Activated CD4-positive, alpha-beta T cell treated with anti-CD3 and anti-CD28 coated beads, Interleukin-2, amount 50 U/mL, for 16 hours (primary cell): ENCODE results near the gene CLASP1.
"Not testable (repeated sequence)": the region's sequence is repeated elsewhere in the genome, so short reads cannot be mapped to it uniquely, and the experiment has no call there.

Experiments
- DNase-seq: peaks from one replicate; pipeline ENCODE4 v3.0.0-alpha.2; 2020

Gene CLASP1

DNA sequence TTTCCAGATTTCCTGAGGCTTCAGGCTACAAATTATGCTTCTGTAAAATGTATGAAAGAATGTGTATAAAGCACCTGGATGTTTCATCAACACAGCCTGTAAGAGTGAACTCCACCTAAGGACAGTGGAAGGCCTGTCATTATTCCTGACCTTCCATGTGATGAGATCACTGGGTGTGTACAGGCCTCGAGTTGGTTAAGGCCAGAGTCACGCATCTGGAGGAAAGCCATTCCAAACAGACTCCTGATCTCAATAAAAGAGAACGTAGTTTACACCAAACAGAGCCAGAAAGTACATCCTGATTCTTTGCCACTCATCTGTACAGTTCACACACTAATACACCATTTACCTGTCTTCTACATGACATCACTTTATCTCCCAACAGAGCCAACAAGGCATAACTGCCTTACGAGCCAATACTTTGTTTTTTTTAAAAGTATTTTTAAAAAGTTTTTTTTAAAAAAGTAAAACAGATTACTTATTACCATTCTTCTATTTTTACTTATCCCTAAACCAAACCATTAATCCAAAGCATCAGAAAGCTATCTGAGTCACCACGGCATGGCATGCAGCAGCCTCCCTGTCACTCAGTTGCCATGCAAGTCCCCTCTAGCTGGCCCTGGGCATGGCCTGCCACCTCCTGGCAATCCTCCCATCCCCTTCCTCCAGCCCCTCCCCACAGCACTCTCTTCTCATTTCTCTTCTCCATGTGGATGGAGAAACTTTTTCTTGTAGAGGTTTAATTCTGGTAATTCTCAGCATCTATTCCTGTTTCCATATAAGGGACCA lies 285.4 kb downstream of the CLASP1 start:
- no peak for DNase-seq

DNA sequence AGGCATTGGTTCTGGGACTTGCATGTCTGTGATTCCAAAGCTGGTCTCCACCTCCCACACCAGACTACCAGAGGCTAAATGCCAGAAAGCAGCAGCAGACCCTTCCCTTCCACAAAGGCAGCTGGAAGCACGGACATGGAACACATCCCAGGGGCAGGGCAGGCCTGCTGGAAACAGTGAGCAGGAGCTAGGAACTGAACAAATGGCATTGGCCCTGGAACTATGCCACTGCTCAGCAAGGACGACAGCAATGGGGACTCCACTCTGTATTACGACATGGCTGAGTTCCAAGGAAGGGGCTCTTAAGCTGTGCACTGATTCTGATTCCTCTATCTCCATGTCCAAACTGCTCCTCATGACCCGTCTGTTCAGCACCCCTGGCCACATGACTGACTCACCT lies 286.5 kb downstream of the CLASP1 start:
- no peak for DNase-seq

DNA sequence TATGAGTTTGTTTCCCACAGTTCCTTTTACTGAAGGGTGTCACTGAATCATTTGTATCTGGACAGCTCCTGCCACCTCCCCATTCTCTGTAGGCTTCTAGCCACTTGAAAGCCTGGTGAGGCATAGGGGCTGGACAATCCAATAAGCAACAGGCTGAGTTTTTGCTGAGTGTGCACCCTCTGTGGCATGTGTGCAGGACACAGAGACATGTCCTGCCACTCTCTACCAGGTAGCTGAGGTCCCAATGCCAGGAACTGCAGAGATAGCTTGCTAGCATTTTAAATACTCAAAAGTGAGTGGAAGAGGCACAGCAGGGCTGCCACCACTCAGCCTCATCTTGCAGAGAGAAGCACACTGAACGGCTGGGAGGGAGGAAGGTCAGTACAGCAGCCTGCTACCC lies 287.0 kb downstream of the CLASP1 start:
- DNase-seq, result no peak

DNA sequence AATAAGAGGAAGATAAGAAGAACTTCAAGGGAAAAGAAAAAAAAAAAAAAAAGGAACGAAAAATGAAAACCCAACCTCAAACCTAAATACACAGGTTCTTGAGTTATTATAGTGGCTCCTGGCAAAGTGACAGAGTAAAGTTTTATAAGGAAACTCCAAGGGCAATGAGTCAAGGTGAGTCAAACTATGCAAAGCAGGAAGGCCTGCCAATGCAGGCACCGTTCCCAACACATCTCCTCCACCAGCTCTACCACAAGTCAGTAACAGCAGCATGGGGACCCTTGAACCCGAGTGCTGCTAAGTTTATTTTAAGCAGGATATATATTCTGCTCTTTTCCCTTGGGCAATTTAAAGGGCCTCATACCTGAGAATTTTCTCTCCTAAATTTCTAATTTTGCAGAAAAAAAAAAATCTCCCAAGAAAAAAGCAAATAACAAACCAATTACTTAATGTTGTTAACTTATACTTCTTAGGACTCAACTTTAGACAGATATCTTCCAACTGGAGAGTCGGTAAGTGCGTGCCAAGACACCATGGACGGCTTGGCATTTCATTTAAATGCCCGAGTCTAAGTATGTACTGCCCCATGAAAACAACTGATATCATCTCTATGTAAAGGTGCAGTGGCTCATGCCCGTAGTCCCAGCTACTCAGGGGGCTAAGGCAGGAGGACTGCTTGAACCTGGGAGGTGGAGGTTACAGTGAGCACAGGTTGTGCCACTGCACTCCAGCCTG lies 288.5 kb downstream of the CLASP1 start:
- DNase-seq, result no peak

DNA sequence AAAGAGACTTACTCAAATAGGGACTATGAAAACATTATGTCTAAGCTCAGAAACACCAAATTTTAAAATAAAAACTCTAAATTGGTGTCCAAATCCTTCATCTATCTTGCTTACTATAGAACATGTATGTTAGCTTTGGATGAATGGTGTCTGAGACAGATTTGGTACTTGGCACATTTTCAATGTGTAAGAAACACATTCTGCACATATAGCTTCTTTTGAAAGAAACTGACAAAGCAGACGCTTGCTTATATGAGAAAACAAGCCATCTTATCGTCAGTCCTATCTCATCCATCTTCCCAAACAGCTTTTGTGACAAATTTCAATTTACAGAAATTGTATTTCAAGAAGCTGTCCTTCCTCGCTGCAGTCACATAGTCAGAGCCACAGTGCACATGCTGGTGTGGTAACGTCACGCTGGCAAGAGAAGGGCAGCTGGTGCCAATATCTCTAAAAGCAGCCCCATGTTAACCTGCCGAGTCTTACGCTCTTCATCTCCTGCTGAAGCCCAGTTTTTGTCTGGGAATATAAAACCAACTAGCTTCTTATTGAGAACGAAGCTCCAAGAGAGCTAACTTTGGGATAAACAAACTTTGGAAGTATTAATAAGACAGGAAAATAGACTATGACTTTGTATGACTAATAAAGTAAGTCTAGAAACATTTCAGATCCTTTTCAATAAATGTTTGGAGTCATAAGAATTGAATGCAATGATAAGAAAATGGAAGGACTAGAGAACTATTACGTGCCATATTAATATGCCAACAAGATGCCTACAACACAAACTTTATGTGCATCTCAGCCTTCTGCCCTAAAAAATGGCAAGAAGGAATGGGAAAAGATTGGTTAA lies 289.3 kb downstream of the CLASP1 start:
- DNase-seq, result no peak

DNA sequence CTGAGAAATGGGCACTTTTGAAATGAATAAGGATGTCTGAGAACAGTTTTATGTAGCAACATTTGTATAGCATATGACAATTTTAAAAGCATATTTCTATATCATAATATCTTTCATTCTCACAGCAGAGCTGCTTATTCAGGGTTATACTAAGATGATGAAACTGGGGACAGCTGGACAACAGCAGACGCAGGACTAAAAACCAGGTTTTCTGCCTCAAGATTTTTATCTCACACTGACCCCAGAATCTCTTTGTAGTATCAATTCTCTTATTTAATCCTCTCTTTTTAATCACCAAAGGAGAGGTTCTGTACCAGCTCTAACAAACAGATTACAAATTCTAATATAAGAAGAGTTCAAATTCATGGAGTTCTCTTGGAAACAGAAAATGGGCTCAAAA lies 290.1 kb downstream of the CLASP1 start:
- no peak for DNase-seq

DNA sequence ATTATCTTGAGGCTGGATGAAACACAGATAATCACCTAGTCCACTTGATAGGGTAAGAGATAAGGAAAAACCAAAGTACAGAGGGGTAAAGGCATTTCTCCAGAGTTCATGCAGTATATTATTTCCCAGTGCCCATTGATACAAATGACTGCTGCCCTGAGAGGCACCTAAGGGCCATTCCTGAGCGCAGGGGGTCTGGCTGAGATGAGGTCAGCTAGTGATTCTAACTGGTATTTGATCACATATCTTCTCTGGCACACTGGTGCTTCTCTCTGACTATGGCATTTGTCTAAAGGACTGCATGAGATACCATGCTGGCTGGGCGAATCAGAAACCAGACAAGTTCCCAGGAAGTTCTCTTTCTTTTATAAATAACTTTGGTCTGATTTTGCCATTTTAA lies 291.0 kb downstream of the CLASP1 start:
- DNase-seq, result no peak

DNA sequence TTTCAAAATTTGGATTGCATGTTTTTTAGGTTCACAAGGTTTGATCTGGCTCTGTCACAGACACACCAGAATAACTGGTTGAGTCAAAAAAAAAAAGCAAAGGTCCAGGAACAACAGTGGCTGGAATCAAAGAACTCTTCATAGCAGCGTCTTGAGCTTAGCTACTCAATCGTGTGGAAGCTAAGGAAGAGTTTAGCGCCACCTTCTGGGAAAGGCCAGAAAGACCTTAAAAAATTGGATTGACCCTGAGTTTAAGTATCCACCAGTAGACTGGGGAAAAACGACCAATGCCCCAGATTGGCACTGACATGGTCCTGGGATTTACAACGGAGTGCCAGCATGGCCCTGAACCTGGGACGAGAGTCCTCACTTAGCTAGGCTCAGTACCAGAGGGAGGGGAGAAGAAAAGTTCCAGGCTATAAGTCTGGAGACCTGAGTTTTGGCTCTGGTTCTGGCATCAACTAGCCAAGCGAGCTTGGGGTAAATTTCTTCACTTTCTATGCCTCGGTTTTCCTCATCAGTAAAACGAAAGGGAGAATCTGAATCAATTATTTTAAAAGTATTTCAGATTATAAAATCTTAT lies 293.1 kb downstream of the CLASP1 start:
- peak; percentile 50 for DNase-seq

DNA sequence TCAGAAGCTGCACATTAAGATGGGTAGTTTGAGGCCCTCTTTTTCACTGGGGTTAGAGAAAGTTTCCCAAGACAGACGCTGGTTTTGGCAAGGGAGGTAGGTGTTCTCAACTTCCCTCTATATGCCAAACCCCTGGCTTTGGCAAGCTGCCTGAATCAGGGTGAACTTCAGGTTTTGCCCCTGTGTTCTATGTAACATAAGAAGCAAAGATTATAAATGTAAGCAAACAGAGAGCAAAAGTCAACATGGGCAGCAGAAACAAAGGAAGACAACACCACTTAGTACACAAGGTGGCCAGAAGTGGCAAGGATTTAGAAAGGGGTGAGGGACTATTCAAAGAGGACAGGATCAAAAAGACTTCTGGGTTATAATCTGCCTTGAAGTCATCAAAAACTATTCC lies 293.8 kb downstream of the CLASP1 start:
- no peak for DNase-seq

DNA sequence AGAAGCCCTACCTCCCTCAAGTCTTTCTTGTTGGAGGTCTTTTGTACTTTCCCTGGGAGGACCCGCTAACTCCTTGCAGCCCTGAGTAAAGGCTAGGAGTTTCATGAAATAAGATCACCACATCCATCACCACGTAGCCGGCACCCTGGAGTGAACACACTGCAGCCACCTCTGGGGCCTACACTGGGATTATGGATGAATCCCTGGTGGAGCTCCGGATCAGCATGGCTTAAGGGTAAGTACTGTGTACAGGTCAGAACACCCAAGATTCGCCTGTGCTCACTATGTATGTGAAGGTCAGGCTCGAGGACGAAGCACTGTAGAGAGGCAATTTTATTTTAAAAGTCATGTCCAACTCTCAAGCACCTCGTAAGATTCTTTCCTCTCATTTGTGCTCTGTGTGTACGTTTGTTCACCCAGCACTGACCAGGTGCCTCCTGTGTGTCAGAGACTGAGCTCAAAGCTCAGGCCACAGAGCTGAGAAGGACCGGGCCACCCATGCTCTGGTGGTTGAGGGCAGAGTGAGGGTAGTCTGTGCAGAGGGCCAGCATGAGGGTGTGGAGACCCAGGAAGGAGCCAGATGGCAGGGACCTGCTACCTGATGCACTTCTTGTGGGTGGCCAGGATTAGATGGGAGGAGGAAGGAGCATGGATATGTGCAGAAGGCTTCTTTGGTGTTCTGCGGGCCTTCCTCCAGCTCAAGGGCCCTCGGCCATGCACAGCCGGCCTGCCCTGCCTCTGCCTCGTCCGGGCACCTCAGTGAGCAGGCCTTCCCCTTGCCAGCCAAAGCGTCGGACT lies 297.5 kb downstream of the CLASP1 start:
- no peak for DNase-seq

DNA sequence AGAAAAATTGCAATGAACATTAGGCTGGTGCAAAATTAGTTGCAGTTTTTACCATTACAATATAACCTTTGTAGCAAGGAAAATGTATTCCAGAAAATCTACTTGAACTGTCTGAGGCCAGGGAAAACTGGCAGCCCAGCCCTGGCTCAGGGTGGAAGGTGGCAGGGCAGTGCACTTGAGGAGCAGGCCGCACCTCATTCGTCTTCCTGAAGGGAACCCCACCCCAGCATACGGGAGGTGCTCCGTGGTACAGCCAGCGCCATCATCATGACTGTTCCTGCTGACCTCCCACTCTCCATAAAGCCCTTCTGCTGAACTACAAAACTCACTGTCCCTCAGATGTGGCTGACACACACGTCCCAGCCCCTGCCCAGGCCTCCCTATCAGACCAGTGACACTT lies 298.4 kb downstream of the CLASP1 start:
- no peak for DNase-seq

DNA sequence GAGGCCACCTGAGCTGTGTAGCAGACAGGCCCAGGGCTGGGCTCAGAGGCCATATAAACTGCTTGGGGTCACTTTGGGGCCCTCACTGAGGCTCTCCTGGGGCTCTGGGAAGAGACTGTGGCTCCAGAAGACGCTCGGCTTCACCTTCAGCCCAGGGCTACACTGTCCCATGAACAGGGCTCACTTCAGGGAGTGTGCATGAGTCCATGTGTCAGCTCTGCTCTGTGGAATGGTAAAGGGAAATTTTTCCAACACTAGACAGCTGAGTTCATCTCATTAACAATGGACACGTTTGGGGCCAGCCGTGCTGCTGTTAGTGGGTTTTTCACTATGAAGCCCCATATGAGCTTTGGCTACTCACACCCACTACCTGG lies 298.9 kb downstream of the CLASP1 start:
- DNase-seq, result no peak

DNA sequence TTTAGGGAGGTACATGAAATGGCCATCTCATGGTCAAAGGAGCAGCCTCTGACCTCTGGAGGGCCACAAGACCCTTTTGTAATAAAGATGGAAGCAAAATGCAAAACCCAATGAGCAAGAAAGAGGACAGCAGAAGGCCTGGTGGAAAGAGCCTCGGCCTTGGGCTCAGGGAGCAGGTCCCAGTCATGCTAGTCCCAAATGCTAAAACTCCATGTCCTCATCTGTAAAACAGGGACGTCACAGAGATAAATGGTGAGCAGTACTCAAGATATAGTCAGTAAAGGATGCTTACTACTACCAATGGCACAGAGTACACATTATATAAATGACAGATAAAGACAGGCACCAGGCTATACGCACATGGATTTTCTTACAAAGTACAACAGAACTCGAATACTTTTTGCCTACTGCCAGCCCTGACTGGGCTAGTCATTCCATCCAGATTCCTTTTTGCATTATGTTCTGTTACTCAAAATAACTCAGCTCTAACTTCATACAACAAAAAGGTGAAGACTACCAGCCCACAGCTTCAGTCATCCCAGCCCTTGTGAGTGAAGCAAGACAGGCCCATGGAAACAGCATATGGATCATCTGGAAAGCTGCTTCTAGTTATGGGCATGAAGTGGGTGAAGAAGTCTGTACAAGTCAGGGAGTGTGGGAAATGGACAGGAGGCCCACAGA lies 299.4 kb downstream of the CLASP1 start:
- no peak for DNase-seq

DNA sequence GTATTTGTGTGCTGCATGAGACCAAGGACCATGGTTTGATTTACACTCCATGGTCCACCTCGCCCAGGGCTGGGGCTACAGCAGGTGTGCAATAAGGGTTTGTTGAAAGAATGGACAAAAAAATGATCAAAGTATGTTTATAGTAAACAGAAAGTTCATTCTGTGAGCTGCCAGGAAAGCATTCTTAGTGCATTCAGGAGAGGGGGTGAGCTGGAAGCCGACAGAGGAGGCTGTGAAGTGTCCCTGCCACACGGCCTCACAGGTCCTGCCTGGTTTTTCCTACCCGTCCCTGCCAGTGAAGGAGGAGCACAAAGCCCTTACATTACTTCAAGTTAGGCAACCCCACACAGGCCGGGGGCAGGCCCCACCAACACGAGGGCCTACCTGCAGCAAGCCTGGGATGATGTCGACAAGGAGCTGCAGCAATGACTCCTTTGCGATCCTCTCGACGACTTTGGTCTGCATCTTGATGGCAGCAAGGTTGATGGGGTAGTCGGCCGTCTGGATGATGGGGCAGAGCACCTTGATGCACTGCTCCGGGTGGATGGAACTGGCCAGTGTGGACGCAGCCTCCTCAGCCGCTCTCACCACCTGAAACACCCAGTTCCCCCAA lies 301.0 kb downstream of the CLASP1 start:
- DNase-seq, result no peak

DNA sequence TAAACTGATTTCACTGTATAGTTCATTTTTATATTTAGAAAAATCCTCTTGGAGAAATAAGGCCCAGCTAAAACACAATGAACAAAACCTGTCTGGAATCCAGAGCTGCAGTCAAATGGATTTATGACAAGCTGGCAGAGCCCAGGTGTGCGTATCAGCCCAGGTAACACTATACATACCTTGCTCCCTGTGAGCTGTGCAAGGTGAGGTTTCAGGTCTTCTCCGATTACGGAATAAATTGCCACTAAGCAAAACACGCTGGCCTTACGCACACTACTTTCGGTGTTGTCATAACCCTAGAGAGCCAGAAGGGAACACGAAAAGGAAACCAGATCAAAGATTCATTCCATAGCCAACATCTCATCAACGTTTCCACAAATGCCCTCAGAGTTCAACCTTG lies 302.4 kb downstream of the CLASP1 start:
- DNase-seq, result no peak

DNA sequence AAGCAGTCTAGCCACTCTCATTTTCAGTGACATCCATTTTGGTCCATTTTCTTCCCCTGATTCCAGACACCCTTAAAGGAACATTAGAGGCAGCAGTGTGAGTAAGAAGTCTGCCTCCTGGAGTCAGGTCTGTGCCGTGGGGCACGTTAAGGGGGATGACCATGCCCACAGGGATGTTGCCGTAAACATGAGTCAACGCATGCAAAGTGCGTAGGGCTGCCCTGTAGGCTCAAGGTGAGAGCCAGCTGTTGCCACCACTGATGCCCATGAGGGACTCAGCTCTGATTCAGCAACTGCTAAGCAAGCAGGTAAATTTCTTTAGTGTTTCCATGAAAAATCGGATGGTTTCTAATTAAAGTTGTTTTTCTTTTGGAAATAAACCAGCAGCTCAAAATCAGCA lies 302.9 kb downstream of the CLASP1 start:
- no peak for DNase-seq

DNA sequence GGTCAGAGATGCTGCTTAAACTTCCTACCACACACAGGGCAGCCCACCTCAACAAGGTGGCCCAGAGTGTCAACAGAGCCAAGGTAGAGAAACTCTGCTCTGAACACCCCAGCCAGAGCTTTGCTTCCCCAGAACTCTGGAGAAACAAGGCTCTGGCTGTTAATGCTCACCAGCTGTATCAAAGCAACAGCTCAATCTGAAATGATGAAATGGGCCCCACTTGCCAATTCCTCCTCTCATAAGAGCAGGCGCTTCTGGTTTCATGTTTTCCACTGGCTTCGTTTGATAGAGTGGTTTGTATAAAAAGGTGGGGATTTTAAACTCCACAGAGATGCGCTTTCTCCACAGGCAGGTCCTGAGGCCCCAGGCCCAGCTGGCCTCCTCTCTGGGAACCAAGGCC lies 303.4 kb downstream of the CLASP1 start:
- DNase-seq, result no peak

DNA sequence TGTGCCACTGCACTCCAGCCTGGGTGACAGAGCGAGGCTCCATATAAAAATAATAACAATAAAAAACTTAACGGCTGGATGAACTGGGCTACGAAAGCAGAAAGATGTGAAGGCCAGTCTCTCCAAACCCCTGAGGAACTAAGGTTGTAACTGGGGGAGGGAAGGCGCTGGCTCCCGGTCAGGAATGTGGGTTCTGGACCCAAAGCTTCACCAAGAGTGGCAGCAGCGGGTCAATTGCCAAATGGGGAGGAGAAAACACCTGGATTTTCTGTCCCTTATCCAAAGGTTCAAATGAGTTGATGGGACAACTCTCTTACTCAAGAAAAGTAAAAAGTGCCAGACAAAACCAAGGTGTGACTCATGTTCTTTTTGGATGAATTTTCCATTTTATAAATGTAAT lies 304.2 kb downstream of the CLASP1 start:
- DNase-seq, result no peak

DNA sequence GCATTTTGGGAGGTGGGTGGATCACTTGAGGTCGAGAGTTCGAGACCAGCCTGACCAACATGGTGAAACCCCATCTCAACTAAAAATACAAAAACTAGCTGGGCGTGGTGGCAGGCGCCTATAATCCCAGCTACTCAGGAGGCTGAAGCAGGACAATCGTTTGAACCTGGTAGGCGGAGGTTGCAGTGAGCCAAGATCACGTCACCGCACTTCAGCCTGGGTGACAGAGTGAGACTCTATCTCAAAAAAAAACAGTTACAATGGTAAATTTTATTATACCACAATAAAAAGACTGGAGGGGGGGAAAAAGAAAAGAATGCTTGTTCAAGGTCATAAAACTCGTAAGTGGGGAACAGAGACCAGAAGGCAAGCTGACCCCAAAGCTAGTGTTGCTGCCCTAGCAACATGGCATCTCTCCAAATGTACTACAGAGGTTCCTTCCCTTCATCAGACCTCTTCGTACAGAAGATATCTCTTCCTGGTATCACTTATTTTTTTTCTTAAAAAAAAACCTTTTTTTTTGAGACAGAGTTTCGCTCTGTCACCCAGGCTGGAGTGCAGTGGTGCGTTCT lies 305.3 kb downstream of the CLASP1 start:
- not testable (repeated sequence) for DNase-seq

DNA sequence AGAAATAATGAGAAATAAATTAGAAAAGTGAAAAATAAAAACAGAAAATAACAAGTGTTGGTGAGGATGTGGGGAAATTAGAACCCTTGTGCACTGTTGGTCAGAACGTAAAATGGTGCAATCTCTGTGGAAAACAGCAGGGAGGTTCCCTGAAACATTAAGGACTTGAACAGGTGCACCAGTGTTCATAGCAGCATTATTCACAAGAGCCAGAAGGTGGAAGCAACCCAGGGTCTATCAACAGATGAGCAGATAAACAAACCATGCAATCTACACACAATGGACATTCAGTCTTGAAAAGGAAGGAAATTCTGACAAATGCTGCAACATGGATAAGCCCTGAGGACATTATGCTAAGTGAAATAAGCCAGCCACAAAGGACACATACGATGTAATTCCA lies 306.1 kb downstream of the CLASP1 start:
- no peak for DNase-seq

DNA sequence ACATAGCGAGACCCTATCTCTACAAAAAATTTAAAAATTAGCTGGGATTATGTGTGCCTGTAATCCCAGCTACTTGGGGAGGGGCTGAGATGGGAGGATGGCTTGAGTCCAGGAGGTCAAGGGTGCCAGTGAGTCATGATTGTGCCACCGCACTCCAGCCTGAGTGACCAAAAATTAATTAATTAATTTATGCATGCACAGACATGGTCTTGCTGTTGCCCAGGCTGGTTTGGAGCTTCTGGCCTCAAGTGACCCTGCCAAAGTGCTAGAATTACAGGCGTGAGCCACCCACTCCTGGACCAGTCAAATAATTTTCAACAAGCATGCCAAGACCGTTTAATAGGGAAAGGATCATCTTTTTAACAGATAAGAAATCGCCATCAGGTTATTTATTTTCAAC lies 306.5 kb downstream of the CLASP1 start:
- no peak for DNase-seq
